Tibial artery (tissue), 4 donors: ENCODE data around the gene ERCC8.
"Not testable (repeated sequence)": the region's sequence is repeated elsewhere in the genome, so short reads cannot be mapped to it uniquely, and the experiment has no call there.

Source experiments
- DNase-seq, 2 donors: peaks; one replicate each; pipeline ENCODE4 v3.0.0-alpha.2; 2019
- H3K27ac ChIP-seq, 2 donors: fragments of 200-600 bp; sonication (generic) in 1 of 2; 1 replicate in 1 of 2; 2 replicates in 1 of 2; pipeline ENCODE4 v1.5.1; 2018 to 2019; ENCODE audit warnings: mild to moderate bottlenecking in 1 of 2
- H3K27me3 ChIP-seq, 2 donors: fragments of 200-600 bp; sonication (generic) in 1 of 2; one replicate each; pipeline versions ENCODE4 v1.5.1 to v1.6.0; 2016 to 2019
- H3K36me3 ChIP-seq, 3 donors: fragments of 200-600 bp; sonication (generic) in 2 of 3; one replicate each; pipeline ENCODE4 v1.5.1; 2016 to 2019; ENCODE audit warnings: mild to moderate bottlenecking in 2 of 3
- H3K4me1 ChIP-seq, 4 donors: fragments of 200-600 bp; sonication (generic) in 2 of 4; 1 replicate in 3 of 4; 2 replicates in 1 of 4; pipeline ENCODE4 v1.5.1; 2016 to 2019
- H3K4me3 ChIP-seq, 2 donors: fragments of 200-600 bp; sonication (generic) in 1 of 2; 1 replicate in 1 of 2; 2 replicates in 1 of 2; pipeline ENCODE4 v1.5.1; 2018 to 2019; ENCODE audit warnings: mild to moderate bottlenecking in 2 of 2
- H3K9me3 ChIP-seq, 3 donors: fragments of 200-600 bp; sonication (generic) in 1 of 3; one replicate each; pipeline ENCODE4 v1.5.1; 2016 to 2019
- intact Hi-C: fragments of 100-400 bp; cut with DNase I; formaldehyde crosslinking; loops from one replicate; pipeline ENCODE4 v1.15.0; 2023; ENCODE audit warnings: low total_unique reads
- TF ChIP-seq, protein P1 (sequence below), 2 experiments: fragments of 200-600 bp in 1 of 2; fragments of 450-650 bp in 1 of 2; IDR thresholded peaks; one replicate each; pipeline ENCODE4 v1.5.1; 2017 to 2019; ENCODE audit warnings: antibody characterized with exemption in 2 of 2, mild to moderate bottlenecking in 1 of 2, moderate library complexity in 1 of 2

ERCC8 gene

DNA sequence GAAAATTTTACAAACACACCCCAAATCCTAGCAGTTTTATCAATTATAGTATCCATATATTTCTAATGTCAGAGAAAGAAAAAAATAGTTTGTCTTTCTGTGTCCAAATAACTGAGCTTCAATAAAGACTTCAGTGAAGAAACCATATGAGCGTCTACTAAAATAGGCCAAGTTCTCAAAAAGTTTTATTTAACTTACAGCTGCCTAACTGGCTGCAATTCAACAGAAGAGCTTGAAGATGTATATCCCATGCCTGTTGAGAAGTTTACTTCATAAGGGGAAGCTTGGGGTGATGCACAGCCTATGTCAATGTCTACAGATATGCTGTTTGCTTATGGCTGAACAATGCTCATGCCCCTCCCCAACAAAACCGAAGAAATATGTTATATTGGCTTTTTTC, 57.1 kb downstream of the ERCC8 start:
- TF ChIP-seq, protein P1, sequence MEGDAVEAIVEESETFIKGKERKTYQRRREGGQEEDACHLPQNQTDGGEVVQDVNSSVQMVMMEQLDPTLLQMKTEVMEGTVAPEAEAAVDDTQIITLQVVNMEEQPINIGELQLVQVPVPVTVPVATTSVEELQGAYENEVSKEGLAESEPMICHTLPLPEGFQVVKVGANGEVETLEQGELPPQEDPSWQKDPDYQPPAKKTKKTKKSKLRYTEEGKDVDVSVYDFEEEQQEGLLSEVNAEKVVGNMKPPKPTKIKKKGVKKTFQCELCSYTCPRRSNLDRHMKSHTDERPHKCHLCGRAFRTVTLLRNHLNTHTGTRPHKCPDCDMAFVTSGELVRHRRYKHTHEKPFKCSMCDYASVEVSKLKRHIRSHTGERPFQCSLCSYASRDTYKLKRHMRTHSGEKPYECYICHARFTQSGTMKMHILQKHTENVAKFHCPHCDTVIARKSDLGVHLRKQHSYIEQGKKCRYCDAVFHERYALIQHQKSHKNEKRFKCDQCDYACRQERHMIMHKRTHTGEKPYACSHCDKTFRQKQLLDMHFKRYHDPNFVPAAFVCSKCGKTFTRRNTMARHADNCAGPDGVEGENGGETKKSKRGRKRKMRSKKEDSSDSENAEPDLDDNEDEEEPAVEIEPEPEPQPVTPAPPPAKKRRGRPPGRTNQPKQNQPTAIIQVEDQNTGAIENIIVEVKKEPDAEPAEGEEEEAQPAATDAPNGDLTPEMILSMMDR (IDR thresholded peaks at IDR 0.05) = no peak
- no peak overlapping the region for H3K27ac ChIP-seq
- DNase-seq = no peak
- H3K27me3 ChIP-seq = no peaks in the 10 kb centered on the region
- intact Hi-C loops = no loop called here
- H3K9me3 ChIP-seq = no peaks in the 10 kb centered on the region
- no peaks in the 10 kb centered on the region for H3K4me1 ChIP-seq
- H3K4me3 ChIP-seq = no peak overlapping the region
- H3K36me3 ChIP-seq = peaks cover 0 to 7% (median 7%) of the 10 kb centered on the region in 3 donors

DNA sequence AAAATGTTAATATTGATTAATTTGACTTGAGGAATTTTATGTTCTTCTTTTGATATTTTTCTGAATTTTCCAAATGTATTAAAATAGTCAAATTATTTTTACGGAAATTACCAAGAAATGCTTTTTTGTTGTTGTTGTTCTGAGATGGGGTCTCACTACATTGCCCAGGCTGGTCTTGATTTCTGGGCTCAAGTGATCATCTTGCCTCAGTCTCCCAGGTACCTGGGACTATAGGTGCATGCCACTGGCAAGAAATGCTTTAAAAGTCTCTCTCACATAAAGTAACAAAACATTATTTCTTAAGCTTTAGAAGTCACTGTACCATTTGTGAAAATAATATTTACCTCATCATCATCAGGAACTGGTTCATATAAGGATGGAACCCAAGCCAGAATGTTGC, 57.8 kb downstream of the ERCC8 start:
- intact Hi-C loops = no loop called here
- Histone ChIP-seq H3K36me3 (peaks cover 4 to 7% (median 5%) of the 10 kb centered on the region in 3 donors), H3K9me3 (no peaks in the 10 kb centered on the region), H3K4me3 (no peak overlapping the region), H3K27me3 (no peaks in the 10 kb centered on the region), H3K4me1 (no peaks in the 10 kb centered on the region), H3K27ac (no peak overlapping the region)
- TF ChIP-seq, protein P1 (IDR thresholded peaks at IDR 0.05) = no peak
- no peak for DNase-seq

GRCh38 chr5:60886158-60886557, 58.7 kb downstream of the ERCC8 start:
- Histone ChIP-seq H3K27me3 (no peaks in the 10 kb centered on the region), H3K27ac (no peak overlapping the region), H3K36me3 (peaks cover 4 to 13% (median 13%) of the 10 kb centered on the region in 3 donors), H3K4me1 (no peaks in the 10 kb centered on the region), H3K9me3 (peaks cover 0 to 4% (median 0%) of the 10 kb centered on the region in 3 donors), H3K4me3 (no peak overlapping the region)
- no peak for DNase-seq
- intact Hi-C loops = no loop called here
- TF ChIP-seq, protein P1 (IDR thresholded peaks at IDR 0.05) = no peak

- intact Hi-C loops = no loop called here
- H3K4me1 ChIP-seq = no peaks in the 10 kb centered on the region
- DNase-seq = no peak
- no peak overlapping the region for H3K4me3 ChIP-seq
- TF ChIP-seq, protein P1 (IDR thresholded peaks at IDR 0.05) = no peak
- peaks cover 4 to 13% (median 13%) of the 10 kb centered on the region in 3 donors for H3K36me3 ChIP-seq
- peaks cover 0 to 4% (median 0%) of the 10 kb centered on the region in 3 donors for H3K9me3 ChIP-seq
- no peaks in the 10 kb centered on the region for H3K27me3 ChIP-seq
- H3K27ac ChIP-seq = no peak overlapping the region
Measured at GRCh38 chr5:60883229-60883628, 61.6 kb downstream of the ERCC8 start.

DNA sequence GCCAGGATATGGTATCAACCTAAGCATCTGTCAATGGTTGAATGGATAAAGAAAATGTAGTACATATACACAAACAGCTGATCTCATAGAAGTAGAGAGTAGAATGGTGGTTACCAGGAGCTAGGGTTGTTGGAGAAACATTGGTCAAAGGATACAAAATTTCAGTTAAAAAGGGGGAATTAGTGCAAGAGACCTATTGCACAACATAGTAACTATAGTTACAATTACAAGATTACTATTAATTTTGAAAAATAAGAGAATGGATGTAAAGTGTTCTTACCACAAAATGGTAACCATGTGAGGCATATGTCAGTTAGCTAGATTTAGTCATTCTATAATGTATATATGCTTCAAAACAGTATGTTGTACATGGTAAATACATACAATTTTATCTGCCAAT, 72.0 kb downstream of the ERCC8 start:
- H3K9me3 ChIP-seq = peaks cover 0 to 7% (median 0%) of the 10 kb centered on the region in 3 donors
- intact Hi-C loops = no loop called here
- H3K4me3 ChIP-seq = no peak overlapping the region
- H3K4me1 ChIP-seq = no peaks in the 10 kb centered on the region
- H3K27ac ChIP-seq = no peak overlapping the region
- no peak for DNase-seq
- TF ChIP-seq, protein P1 (IDR thresholded peaks at IDR 0.05) = no peak
- H3K27me3 ChIP-seq = no peaks in the 10 kb centered on the region
- H3K36me3 ChIP-seq = peaks cover 0 to 5% (median 0%) of the 10 kb centered on the region in 3 donors

- Histone ChIP-seq H3K9me3 (peaks cover 0 to 7% (median 0%) of the 10 kb centered on the region in 3 donors), H3K27me3 (no peaks in the 10 kb centered on the region), H3K4me1 (no peaks in the 10 kb centered on the region), H3K4me3 (no peak overlapping the region), H3K36me3 (peaks cover 0 to 5% (median 0%) of the 10 kb centered on the region in 3 donors), H3K27ac (no peak overlapping the region)
- intact Hi-C loops = no loop called here
- no peak for DNase-seq
- TF ChIP-seq, protein P1 (IDR thresholded peaks at IDR 0.05) = no peak
Measured at GRCh38 chr5:60870857-60871256, 74.0 kb downstream of the ERCC8 start.

DNA sequence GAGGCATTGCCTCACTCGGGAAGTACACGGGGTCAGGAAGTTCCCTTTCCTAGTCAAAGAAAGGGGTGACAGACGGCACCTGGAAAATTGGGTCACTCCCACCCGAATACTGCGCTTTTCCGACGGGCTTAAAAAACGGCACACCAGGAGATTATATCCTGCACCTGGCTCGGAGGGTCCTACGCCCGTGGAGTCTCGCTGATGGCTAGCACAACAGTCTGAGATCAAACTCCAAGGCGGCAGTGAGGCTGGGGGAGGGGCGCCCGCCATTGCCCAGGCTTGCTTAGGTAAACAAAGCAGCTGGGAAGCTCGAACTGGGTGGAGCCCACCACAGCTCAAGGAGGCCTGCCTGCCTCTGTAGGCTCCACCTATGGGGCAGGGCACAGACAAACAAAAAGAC, 84.3 kb downstream of the ERCC8 start:
- H3K27ac ChIP-seq, H3K4me3 ChIP-seq, DNase-seq, H3K27me3 ChIP-seq, H3K4me1 ChIP-seq, H3K9me3 ChIP-seq, intact Hi-C loops, H3K36me3 ChIP-seq: not testable (repeated sequence)
